Endothelial cell of umbilical vein (primary cell): ENCODE results near the gene PPM1H. TPM values are rescaled to one million over a fixed set of nuclear protein-coding genes. Genes with fewer than 3 reads are reported as not detected.

Experiments
- BruUV-seq: library from RNA; stranded (reverse); fragments of 400-500 nt; replicated peaks from 2 replicates; lab custom pipeline; 2021; lab: Mats Ljungman, UMichigan
- CTCF ChIA-PET: fragments of 300-600, 350-600 bp; sonication (Branson Sonifier 250); formaldehyde crosslinking; loops from one replicate; lab custom pipeline; 2021; ENCODE audit warnings: antibody characterized with exemption, inconsistent platforms; lab: Charles Lee
- POLR2A ChIA-PET: fragments of 300-600, 350-600 bp; sonication (Branson Sonifier 250); formaldehyde crosslinking; loops from one replicate; lab custom pipeline; 2021; ENCODE audit warnings: antibody characterized with exemption, inconsistent platforms; lab: Charles Lee
- DNase-seq: peaks from one replicate; pipeline ENCODE4 v3.0.0-alpha.2; 2011; ENCODE audit warnings: low read depth, low spot score
- FAIRE-seq: peaks from 2 replicates; lab custom pipeline; 2011; peaks lifted over from hg19 to GRCh38; lab: Jason Lieb, UNC
- H2AFZ ChIP-seq: 2 replicates; pipeline ENCODE4 v1.6.0; 2012; ENCODE audit warnings: low read depth, low read length, control low read depth, inconsistent platforms
- H3K27ac ChIP-seq: 2 replicates; pipeline ENCODE4 v1.5.1; 2011; ENCODE audit warnings: low read depth, mild to moderate bottlenecking, control low read depth, low read length, moderate library complexity; ENCODE audit not compliant: insufficient read depth
- H3K27me3 ChIP-seq, 2 experiments: 2 replicates each; pipeline versions ENCODE4 v1.6.0 to v1.6.1; 2011; ENCODE audit warnings: low read length in 2 of 2, mixed read lengths in 1 of 2; ENCODE audit not compliant: control insufficient read depth in 2 of 2, insufficient read depth in 2 of 2
- H3K36me3 ChIP-seq, 2 experiments: 2 replicates in 1 of 2; 3 replicates in 1 of 2; pipeline ENCODE4 v1.5.1; 2011; ENCODE audit warnings: low read length in 2 of 2, mild to moderate bottlenecking in 1 of 2, moderate library complexity in 1 of 2; ENCODE audit not compliant: control insufficient read depth in 2 of 2, insufficient read depth in 2 of 2; ENCODE audit errors: extremely low read depth in 1 of 2
- H3K4me1 ChIP-seq: 3 replicates; pipeline ENCODE4 v1.5.1; 2011; ENCODE audit warnings: mild to moderate bottlenecking, low read length; ENCODE audit not compliant: control insufficient read depth, insufficient read depth; ENCODE audit errors: extremely low read depth
- H3K4me2 ChIP-seq: 2 replicates; pipeline ENCODE4 v1.6.1; 2011; ENCODE audit warnings: low read length, control low read depth, mixed read lengths; ENCODE audit not compliant: insufficient read depth
- H3K4me3 ChIP-seq, 3 experiments: fragments of 200-600 bp in 1 of 3; sonication (generic), shearing (Covaris generic) in 1 of 3; replicated peaks in 1 of 3; 2 replicates each; pipeline ENCODE4 v1.5.1; 2011 to 2016; ENCODE audit warnings: control low read depth in 3 of 3, low read length in 3 of 3, mild to moderate bottlenecking in 2 of 3, inconsistent platforms in 1 of 3, low read depth in 1 of 3, moderate library complexity in 1 of 3; ENCODE audit not compliant: insufficient read depth in 1 of 3
- H3K79me2 ChIP-seq: 2 replicates; pipeline ENCODE4 v1.6.0; 2012; ENCODE audit warnings: low read length, inconsistent platforms; ENCODE audit not compliant: control insufficient read depth, insufficient read depth
- H3K9ac ChIP-seq: replicated peaks from 2 replicates; pipeline ENCODE3; 2011; ENCODE audit warnings: low read length, control low read depth; ENCODE audit not compliant: insufficient read depth; ENCODE audit errors: extremely low read depth
- H3K9me1 ChIP-seq: replicated peaks from 3 replicates; pipeline ENCODE4 v1.6.0; 2011; ENCODE audit warnings: mild to moderate bottlenecking, low read length; ENCODE audit not compliant: control insufficient read depth, insufficient read depth; ENCODE audit errors: extremely low read depth
- H3K9me3 ChIP-seq: replicated peaks from 2 replicates; pipeline ENCODE4 v1.5.1; 2012; ENCODE audit warnings: low read length, inconsistent platforms; ENCODE audit not compliant: control insufficient read depth, insufficient read depth
- H4K20me1 ChIP-seq: replicated peaks from 2 replicates; pipeline ENCODE3; 2011; ENCODE audit warnings: mild to moderate bottlenecking, low read length; ENCODE audit not compliant: control insufficient read depth, insufficient read depth; ENCODE audit errors: extremely low read depth
- CTCF ChIP-seq, 2 donors: IDR thresholded peaks; 1 replicate in 1 of 2; 2 replicates in 1 of 2; pipeline ENCODE4 v1.5.1; 2011; ENCODE audit warnings: low read length in 2 of 2, mild to moderate bottlenecking in 2 of 2, moderate library complexity in 2 of 2, control low read depth in 1 of 2, inconsistent platforms in 1 of 2, low read depth in 1 of 2; ENCODE audit not compliant: insufficient read depth in 1 of 2; ENCODE audit errors: extremely low read depth in 1 of 2
- GATA2 ChIP-seq: IDR thresholded peaks from 2 replicates; pipeline ENCODE4 v1.7.0; 2011; ENCODE audit warnings: low read depth, mild to moderate bottlenecking, moderate library complexity, mixed read lengths, low read length; ENCODE audit not compliant: insufficient read length, insufficient read depth
- POLR2AphosphoS5 ChIP-seq: IDR thresholded peaks from 2 replicates; pipeline ENCODE4 v1.6.1; 2012; ENCODE audit warnings: low read depth, mild to moderate bottlenecking, control low read depth, low read length, moderate library complexity; ENCODE audit not compliant: insufficient read depth
- dilution Hi-C: fragments of 300-500 bp; cut with MboI; formaldehyde crosslinking; loops from one replicate; pipeline ENCODE4 v1.15.0; 2019; ENCODE audit warnings: low sequenced_read_pairs; ENCODE audit not compliant: extremely low pct_ligation_motif_present
- intact Hi-C: fragments of 100-400 bp; cut with micrococcal nuclease; formaldehyde crosslinking; loops from one replicate; pipeline ENCODE4 v1.10.0; 2022
- polyA plus RNA-seq, 4 experiments: library from polyadenylated mRNA; depleted of rRNA in 3 of 4; stranded (reverse) in 3 of 4; unstranded in 1 of 4; fragments of >200 nt; gene quantifications; 2 replicates each; pipeline versions ENCODE4 v1.2.1 to v1.2.3, GENCODE V29; 2011 to 2012; ENCODE audit warnings: missing spikeins in 1 of 4
- total RNA-seq: library from RNA; stranded (reverse); gene quantifications from 2 replicates; pipeline ENCODE4 v1.2.3, GENCODE V29; 2021

Gene PPM1H
- total and polyA plus RNA-seq, 2 donors (not counting 3 experiments of a cell fraction or from before 2014, with no cell fraction given) = 1.0 to 7.2 TPM

GRCh38 chr12:62799766-62800406 lies 135.1 kb downstream of the PPM1H start:
- Histone ChIP-seq H3K9me3 (no peaks in the 10 kb centered on the region), H3K4me2 (no peak overlapping the region), H3K27ac (no peak overlapping the region), H3K4me3 (no peak overlapping the region), H3K4me1 (no peaks in the 10 kb centered on the region), H3K9ac (no peak overlapping the region), H4K20me1 (no peaks in the 10 kb centered on the region), H2AFZ (no peak overlapping the region), H3K79me2 (no peaks in the 10 kb centered on the region), H3K36me3 (no peaks in the 10 kb centered on the region), H3K27me3 (no peaks in the 10 kb centered on the region), H3K9me1 (no peaks in the 10 kb centered on the region)
- POLR2A ChIA-PET = no interaction called here
- CTCF ChIA-PET = interaction anchor here (0.6 to 9.2 kb wide), 32 partner anchors 10 to 607 kb away, joined by 3 to 356 read pairs (median 4); partner anchors contain the start of gene USP15
- DNase-seq (no peak), FAIRE-seq (no peak)
- dilution Hi-C loops (loop anchor here (25.0 kb wide), 1 partner anchor 188 kb away; no protein-coding TSS in a partner anchor), intact Hi-C loops (loop anchor here (1.0 to 10.0 kb wide), 5 partner anchors 219 to 588 kb away; partner anchors contain the start of gene MON2)
- no peak for TF ChIP-seq POLR2AphosphoS5
- no TSS peak for BruUV-seq

GRCh38 chr12:62799126-62799736 lies 135.7 kb downstream of the PPM1H start:
- no peaks in the 10 kb centered on the region for H3K9me1 ChIP-seq
- POLR2A ChIA-PET = no interaction called here
- H3K4me3 ChIP-seq = no peak overlapping the region
- no peak overlapping the region for H3K9ac ChIP-seq
- H3K79me2 ChIP-seq = no peaks in the 10 kb centered on the region
- no peaks in the 10 kb centered on the region for H3K9me3 ChIP-seq
- H3K27me3 ChIP-seq = no peaks in the 10 kb centered on the region
- peak; percentile 86 for FAIRE-seq
- H3K36me3 ChIP-seq = no peaks in the 10 kb centered on the region
- no peak overlapping the region for H2AFZ ChIP-seq
- no TSS peak for BruUV-seq
- CTCF ChIA-PET = interaction anchor here (0.6 to 9.2 kb wide), 32 partner anchors 9 to 606 kb away, joined by 3 to 356 read pairs (median 4); partner anchors contain the start of gene USP15
- no peaks in the 10 kb centered on the region for H4K20me1 ChIP-seq
- peak; percentile 73 for DNase-seq
- TF ChIP-seq GATA2 (no peak), CTCF (IDR thresholded peaks at IDR 0.05; ENCODE audit: extremely low read depth in 1 of 2, insufficient read depth in 1 of 2, low read depth in 1 of 2, low read length in 2 of 2) (peak; percentile 88 to 91)
- dilution Hi-C loops (loop anchor here (25.0 kb wide), 1 partner anchor 187 kb away; no protein-coding TSS in a partner anchor), intact Hi-C loops (loop anchor here (1.0 to 10.0 kb wide), 5 partner anchors 218 to 587 kb away; partner anchors contain the start of gene MON2)
- H3K4me2 ChIP-seq = no peak overlapping the region
- H3K27ac ChIP-seq = no peak overlapping the region
- H3K4me1 ChIP-seq = no peaks in the 10 kb centered on the region
